ENCODE results near the gene RARA. TPM values are rescaled to one million over a fixed set of nuclear protein-coding genes. Genes with fewer than 3 reads are reported as not detected.

RARA gene
- total RNA-seq, 1 experiment from 2014 or later = 21.8 TPM

- peaks cover 57% of the 10 kb centered on the region for H3F3A ChIP-seq (ENCODE audit: insufficient read depth, low read depth)
- BruUV-seq (replicated peaks) = no TSS peak
- no peaks in the 10 kb centered on the region for H3K9me2 ChIP-seq (ENCODE audit: insufficient read depth)
- CTCF ChIA-PET = no interaction called here
- H3K4me3 ChIP-seq = no peak overlapping the region
- POLR2A ChIA-PET (ENCODE audit: unreplicated experiment) = interaction anchor here (0.5 to 0.7 kb wide), 2 partner anchors 135 to 294 kb away, joined by 4 read pairs; no protein-coding TSS in a partner anchor
- H2AFZ ChIP-seq = no peak overlapping the region
- no peak for TF ChIP-seq EZH2 (IDR thresholded peaks at IDR 0.05; ENCODE audit: low read depth)
- TF ChIP-seq CTCF (conservative IDR thresholded peaks at IDR 0.05) = no peak
- H3K79me2 ChIP-seq (ENCODE audit: low read depth) = peaks cover 21% of the 10 kb centered on the region
- H3K36me3 ChIP-seq (ENCODE audit: low read depth) = no peaks in the 10 kb centered on the region
- H3K27ac ChIP-seq = peak overlapping the region; percentile 23; the same call in 1 of the 2 replicates
- no peaks in the 10 kb centered on the region for H3K27me3 ChIP-seq (ENCODE audit: insufficient read depth, low read depth)
- intact Hi-C loops (cut with micrococcal nuclease; ENCODE audit: unreplicated experiment) = loop anchor here (10.0 kb wide), 1 partner anchor 290 kb away; no protein-coding TSS in a partner anchor
- DNase-seq = no peak
- H3K4me1 ChIP-seq (replicated peaks; ENCODE audit: insufficient read depth) = peaks cover 88% of the 10 kb centered on the region
- peak overlapping the region; percentile 99 for H3K4me2 ChIP-seq
- no peaks in the 10 kb centered on the region for H3K9me3 ChIP-seq (ENCODE audit: insufficient read depth, low read depth)
- H4K20me1 ChIP-seq (ENCODE audit: insufficient read depth) = peaks cover 3% of the 10 kb centered on the region
Measured at GRCh38 chr17:40315206-40315605, 6.2 kb downstream of the RARA start.

DNA sequence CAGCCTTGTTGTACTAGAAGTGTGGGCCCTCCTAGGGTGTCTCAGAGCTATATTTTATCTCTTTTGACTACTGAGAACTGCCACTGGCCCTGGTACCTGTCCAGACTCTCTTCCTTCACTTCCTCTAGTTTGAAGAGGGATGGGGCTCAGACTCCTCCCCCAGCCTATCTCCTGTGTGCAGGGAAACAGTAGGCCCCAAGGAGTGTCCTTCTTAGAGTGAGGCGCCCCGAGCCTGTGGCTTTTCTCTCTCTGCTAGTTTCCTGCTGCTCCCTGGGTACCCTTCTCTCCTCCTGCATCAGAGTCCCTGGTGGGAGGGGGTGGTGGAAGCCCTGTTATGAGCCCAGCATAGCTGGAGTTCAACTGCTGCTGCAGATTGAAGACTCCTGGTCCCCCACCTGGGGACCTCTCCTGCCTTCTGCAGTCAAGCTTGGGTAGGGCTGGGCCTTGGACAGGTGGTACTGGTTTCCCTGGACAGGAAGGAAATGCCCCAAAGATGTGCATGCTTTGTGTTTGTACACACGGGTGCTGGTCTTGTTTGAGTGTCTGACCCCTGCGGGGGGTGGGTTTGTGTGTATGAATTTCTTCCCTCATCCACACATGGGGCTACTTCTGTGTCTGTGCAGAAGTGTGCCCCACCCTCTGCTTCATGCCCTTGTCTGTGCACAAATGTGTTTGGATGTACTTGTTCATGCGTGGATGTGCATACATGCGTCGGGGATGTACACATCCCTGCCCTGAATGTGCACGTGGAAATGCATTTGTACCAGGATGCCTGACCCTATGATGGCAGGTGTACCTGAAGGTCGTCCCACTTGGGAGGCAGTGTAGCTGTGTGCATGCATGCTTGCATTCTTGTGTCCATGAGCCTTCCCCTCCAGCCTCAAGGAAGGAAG lies 6.9 kb downstream of the RARA start:
- ChIA-PET POLR2A (ENCODE audit: unreplicated experiment) (interaction anchor here (0.5 to 0.6 kb wide), 2 partner anchors 8 to 294 kb away, joined by 3 to 4 read pairs; no protein-coding TSS in a partner anchor), CTCF (interaction anchor here (1.0 kb wide), 1 partner anchor 28 kb away, joined by 3 read pairs; no protein-coding TSS in a partner anchor)
- H3K36me3 ChIP-seq (ENCODE audit: low read depth) = no peaks in the 10 kb centered on the region
- no peaks in the 10 kb centered on the region for H3K9me2 ChIP-seq (ENCODE audit: insufficient read depth)
- intact Hi-C loops (cut with micrococcal nuclease; ENCODE audit: unreplicated experiment) = loop anchor here (2.0 to 10.0 kb wide), 2 partner anchors 13 to 291 kb away; no protein-coding TSS in a partner anchor
- no peaks in the 10 kb centered on the region for H3K9me3 ChIP-seq (ENCODE audit: insufficient read depth, low read depth)
- DNase-seq = no peak
- H3F3A ChIP-seq (ENCODE audit: insufficient read depth, low read depth) = peaks cover 50% of the 10 kb centered on the region
- H3K79me2 ChIP-seq (ENCODE audit: low read depth) = peaks cover 28% of the 10 kb centered on the region
- no peak overlapping the region for H2AFZ ChIP-seq
- TF ChIP-seq CTCF (conservative IDR thresholded peaks at IDR 0.05) = no peak
- TF ChIP-seq EZH2 (IDR thresholded peaks at IDR 0.05; ENCODE audit: low read depth) = no peak
- peak overlapping the region; percentile 99; the same call in 1 of the 2 replicates for H3K4me3 ChIP-seq
- H3K4me2 ChIP-seq = peak overlapping the region; percentile 99
- peak overlapping the region; percentile 75; the same call in 1 of the 2 replicates for H3K27ac ChIP-seq
- H3K27me3 ChIP-seq (ENCODE audit: insufficient read depth, low read depth) = no peaks in the 10 kb centered on the region
- no TSS peak for BruUV-seq (replicated peaks)
- peaks cover 6% of the 10 kb centered on the region for H4K20me1 ChIP-seq (ENCODE audit: insufficient read depth)
- peaks cover 88% of the 10 kb centered on the region for H3K4me1 ChIP-seq (replicated peaks; ENCODE audit: insufficient read depth)

DNA sequence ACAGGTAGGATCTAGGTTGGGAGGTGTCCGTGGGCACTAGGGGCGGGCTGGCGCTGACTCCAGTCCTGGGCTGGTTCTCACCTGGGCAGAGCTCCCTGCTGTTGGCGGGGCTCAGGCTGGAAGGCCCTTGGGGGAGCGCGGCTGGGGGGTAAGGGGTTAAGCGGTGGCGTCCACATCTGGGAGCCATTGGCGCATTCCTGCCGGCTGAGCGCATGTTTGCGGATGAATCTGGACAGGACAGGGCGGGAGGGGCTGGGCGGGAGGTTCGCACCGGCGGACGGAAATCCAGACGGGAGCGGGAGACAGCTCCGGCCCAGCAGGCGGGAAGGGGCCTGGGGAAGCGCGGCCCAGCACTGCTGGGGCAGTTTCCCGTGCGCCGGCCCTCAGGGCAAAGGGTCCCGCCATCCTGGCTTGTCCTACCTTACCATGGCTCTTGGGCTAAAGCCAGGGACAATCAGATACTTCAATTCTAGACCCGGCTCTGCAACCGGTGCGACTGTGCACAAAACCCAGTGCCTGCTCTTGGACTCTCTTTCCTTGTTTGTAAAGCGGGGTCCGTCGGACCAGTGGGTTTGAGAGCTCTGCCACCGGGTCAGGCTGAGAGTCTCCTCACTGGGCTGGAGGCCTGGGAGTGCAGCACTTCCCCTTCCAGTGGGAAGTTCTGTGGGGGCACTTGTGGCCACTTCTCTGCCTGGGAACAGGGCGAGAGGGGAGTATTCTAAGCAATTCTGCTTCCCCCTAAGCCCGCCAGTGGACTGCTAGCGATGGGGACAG lies 7.8 kb downstream of the RARA start:
- BruUV-seq (replicated peaks) = TSS peak; percentile 21
- intact Hi-C loops (cut with micrococcal nuclease; ENCODE audit: unreplicated experiment) = loop anchor here (2.0 to 10.0 kb wide), 2 partner anchors 14 to 292 kb away; no protein-coding TSS in a partner anchor
- Histone ChIP-seq H3K36me3 (ENCODE audit: low read depth) (no peaks in the 10 kb centered on the region), H4K20me1 (ENCODE audit: insufficient read depth) (peaks cover 6% of the 10 kb centered on the region), H3K4me2 (peak overlapping the region; percentile 99), H3K9me3 (ENCODE audit: insufficient read depth, low read depth) (no peaks in the 10 kb centered on the region), H3K9me2 (ENCODE audit: insufficient read depth) (no peaks in the 10 kb centered on the region), H3K27me3 (ENCODE audit: insufficient read depth, low read depth) (no peaks in the 10 kb centered on the region), H3K4me3 (peak overlapping the region; percentile 99; the same call in 1 of the 2 replicates), H3K79me2 (ENCODE audit: low read depth) (peaks cover 37% of the 10 kb centered on the region), H3F3A (ENCODE audit: insufficient read depth, low read depth) (peaks cover 41% of the 10 kb centered on the region), H3K4me1 (replicated peaks; ENCODE audit: insufficient read depth) (peaks cover 85% of the 10 kb centered on the region), H2AFZ (peak overlapping the region; percentile 75), H3K27ac (peak overlapping the region; percentile 75)
- ChIA-PET CTCF (interaction anchor here (0.6 to 1.3 kb wide), 5 partner anchors 14 to 136 kb away, joined by 3 to 11 read pairs (median 6); partner anchors contain the start of gene CDC6), POLR2A (ENCODE audit: unreplicated experiment) (interaction anchor here (0.6 to 0.7 kb wide), 2 partner anchors 9 to 621 kb away, joined by 3 to 5 read pairs; partner anchors contain the start of gene KRT23)
- peak; percentile 72 to 73 for DNase-seq
- TF ChIP-seq CTCF (conservative IDR thresholded peaks at IDR 0.05) (no peak), EZH2 (IDR thresholded peaks at IDR 0.05; ENCODE audit: low read depth) (no peak)

Measured in PC-9 (cell line).